HepG2 (cell line): Measurements from ENCODE around the gene TBX21. TPM values are rescaled to one million over a fixed set of nuclear protein-coding genes. Genes with fewer than 3 reads are reported as not detected.

Experiments used
- ATAC-seq: fragments of 200-7000 bp; cut with Tn5 transposase; 3 replicates; pipeline ENCODE4 v1.9.1; 2020; ENCODE audit warnings: mild to moderate bottlenecking, moderate library complexity
- BruUV-seq: library from RNA; stranded (reverse); fragments of 400-500 nt; replicated peaks from 2 replicates; lab custom pipeline; 2021; lab: Mats Ljungman, UMichigan
- CTCF ChIA-PET: fragments of 300-600 bp; formaldehyde crosslinking; extraction: SDS; loops from one replicate; lab custom pipeline; 2021; ENCODE audit warnings: low total read pairs, inconsistent platforms, low intra/inter-chr PET ratio; lab: Yijun Ruan, JAX
- POLR2A ChIA-PET: fragments of 350-600 bp; sonication (Branson Sonifier 250); formaldehyde crosslinking; loops from one replicate; lab custom pipeline; 2020; ENCODE audit warnings: antibody characterized with exemption, inconsistent platforms; lab: Yijun Ruan, JAX
- DNase-seq: peaks from one replicate; pipeline ENCODE4 v3.0.0-alpha.2; 2015; ENCODE audit warnings: low spot score
- FAIRE-seq: peaks from 3 replicates; lab custom pipeline; 2011; peaks lifted over from hg19 to GRCh38; lab: Jason Lieb, UNC
- H2AFZ ChIP-seq: one replicate; pipeline ENCODE4 v1.6.1; 2011; ENCODE audit warnings: low read length, inconsistent platforms
- H3K27ac ChIP-seq: fragments of 300-600 bp; 3 replicates; pipeline ENCODE4 v1.8.0; 2011; ENCODE audit warnings: mixed run types, mild to moderate bottlenecking, mixed read lengths, low read length, inconsistent platforms; ENCODE audit not compliant: insufficient read depth; ENCODE audit errors: extremely low read length
- H3K27me3 ChIP-seq, 2 experiments: fragments of 200-600 bp in 1 of 2; 2 replicates in 1 of 2; 3 replicates in 1 of 2; pipeline versions ENCODE4 v1.6.0 to v1.8.0; 2011; ENCODE audit warnings: low read length in 2 of 2, mild to moderate bottlenecking in 2 of 2, moderate library complexity in 2 of 2, inconsistent platforms in 1 of 2; ENCODE audit not compliant: insufficient read depth in 2 of 2, control insufficient read depth in 1 of 2
- H3K36me3 ChIP-seq, 2 experiments: fragments of 200-600 bp in 1 of 2; replicated peaks in 1 of 2; 2 replicates in 1 of 2; 3 replicates in 1 of 2; pipeline versions ENCODE4 v1.5.1 to v1.8.0; 2011; ENCODE audit warnings: low read length in 2 of 2, inconsistent platforms in 1 of 2; ENCODE audit not compliant: insufficient read depth in 2 of 2, control insufficient read depth in 1 of 2
- H3K4me1 ChIP-seq: 2 replicates; pipeline ENCODE4 v1.5.1; 2012; ENCODE audit warnings: low read length, inconsistent platforms; ENCODE audit not compliant: insufficient read depth
- H3K4me2 ChIP-seq: 2 replicates; pipeline ENCODE4 v1.6.0; 2011; ENCODE audit warnings: low read depth, low read length, inconsistent platforms
- H3K4me3 ChIP-seq, 3 experiments: fragments of 200-600 bp in 1 of 3; sonication (generic), shearing (Covaris generic) in 1 of 3; replicated peaks in 1 of 3; 2 replicates each; pipeline ENCODE4 v1.5.1; 2011 to 2016; ENCODE audit warnings: low read length in 3 of 3, inconsistent platforms in 2 of 3, low read depth in 2 of 3, mild to moderate bottlenecking in 2 of 3, control low read depth in 1 of 3, mixed read lengths in 1 of 3; ENCODE audit not compliant: insufficient read depth in 1 of 3
- H3K79me2 ChIP-seq: one replicate; pipeline ENCODE4 v1.6.1; 2011; ENCODE audit warnings: low read length, inconsistent platforms; ENCODE audit not compliant: insufficient read depth
- H3K9ac ChIP-seq: 2 replicates; pipeline ENCODE4 v1.6.0; 2011; ENCODE audit warnings: mild to moderate bottlenecking, low read depth, low read length, inconsistent platforms; ENCODE audit not compliant: insufficient read depth
- H3K9me3 ChIP-seq: 2 replicates; pipeline ENCODE4 v1.5.1; 2012; ENCODE audit warnings: mild to moderate bottlenecking, low read length
- H4K20me1 ChIP-seq: 2 replicates; pipeline ENCODE4 v1.6.0; 2011; ENCODE audit warnings: inconsistent platforms, mild to moderate bottlenecking, low read length, moderate library complexity; ENCODE audit not compliant: insufficient read depth
- JUND ChIP-seq: sonication (generic); formaldehyde crosslinking; IDR thresholded peaks from 2 replicates; pipeline ENCODE4 v1.8.0; 2022; ENCODE audit warnings: mild to moderate bottlenecking, missing genetic modification reagents
- NFE2L1 ChIP-seq: sonication (generic); formaldehyde crosslinking; IDR thresholded peaks from 2 replicates; pipeline ENCODE4 v1.4.0; 2020; ENCODE audit warnings: missing genetic modification reagents, mild to moderate bottlenecking, borderline replicate concordance
- NR2F6 ChIP-seq, 2 experiments: IDR thresholded peaks; 2 replicates each; pipeline ENCODE4 v1.6.1; 2016; ENCODE audit warnings: antibody characterized with exemption in 1 of 2, mild to moderate bottlenecking in 1 of 2
- POLR2AphosphoS5 ChIP-seq: IDR thresholded peaks from 2 replicates; pipeline ENCODE4 v1.6.1; 2012; ENCODE audit warnings: low read depth, low read length
- ZNF530 ChIP-seq: sonication (generic); formaldehyde crosslinking; IDR thresholded peaks from 2 replicates; pipeline ENCODE4 v1.5.0; 2020; ENCODE audit warnings: low read depth, mild to moderate bottlenecking, missing genetic modification reagents
- ZNF564 ChIP-seq: sonication (generic); formaldehyde crosslinking; IDR thresholded peaks from 2 replicates; pipeline ENCODE4 v1.8.1; 2023; ENCODE audit warnings: mild to moderate bottlenecking, missing genetic modification reagents
- WGBS: methylation state at CpG from one replicate; pipeline ENCODE4 v1.1.6; 2017; ENCODE audit warnings: low lambda C conversion rate; 5-methylcytosine and 5-hydroxymethylcytosine counted together
- in situ Hi-C: cut with HindIII; loops from 2 replicates; pipeline ENCODE4 v1.10.0; 2017; ENCODE audit warnings: low pct_unique_long_range_greater_than_20kb; ENCODE audit not compliant: extremely low pct_ligation_motif_present
- intact Hi-C: fragments of 100-400 bp; cut with micrococcal nuclease; formaldehyde crosslinking; loops from one replicate; pipeline ENCODE4 v1.10.0; 2022; ENCODE audit not compliant: unreplicated experiment
- polyA plus RNA-seq, 8 experiments: library from polyadenylated mRNA; depleted of rRNA in 3 of 8; stranded (reverse) in 7 of 8; unstranded in 1 of 8; fragments of >200 nt; fragmentation: Illumina TruSeq in 4 of 8; extraction: Trizol in 4 of 8; gene quantifications; 2 replicates each; pipeline versions ENCODE4 v1.2.1 to v1.2.3, GENCODE V29; 2011 to 2016; ENCODE audit warnings: low read depth in 4 of 8, missing spikeins in 1 of 8, mixed read lengths in 1 of 8; ENCODE audit not compliant: insufficient read depth in 1 of 8
- total RNA-seq, 5 experiments: library from RNA; depleted of rRNA; stranded (reverse); fragments of >200 nt; fragmentation: Illumina TruSeq; extraction: Trizol; gene quantifications; 2 replicates each; pipeline ENCODE4 v1.2.3, GENCODE V29; 2016; ENCODE audit warnings: low read depth in 1 of 5
- TF ChIP-seq, protein P1 (sequence below): sonication (generic); formaldehyde crosslinking; IDR thresholded peaks from 2 replicates; pipeline ENCODE4 v1.9.0; 2021; ENCODE audit warnings: mild to moderate bottlenecking, missing genetic modification reagents
- TF ChIP-seq, protein P2 (sequence below): sonication (generic); formaldehyde crosslinking; IDR thresholded peaks from 2 replicates; pipeline ENCODE4 v1.5.0; 2020; ENCODE audit warnings: mild to moderate bottlenecking, missing genetic modification reagents, borderline replicate concordance

The TBX21 gene
- total and polyA plus RNA-seq, 2 of the 13 experiments (the other 11 are each of a cell fraction or from before 2014, with no cell fraction given) = not detected

DNA sequence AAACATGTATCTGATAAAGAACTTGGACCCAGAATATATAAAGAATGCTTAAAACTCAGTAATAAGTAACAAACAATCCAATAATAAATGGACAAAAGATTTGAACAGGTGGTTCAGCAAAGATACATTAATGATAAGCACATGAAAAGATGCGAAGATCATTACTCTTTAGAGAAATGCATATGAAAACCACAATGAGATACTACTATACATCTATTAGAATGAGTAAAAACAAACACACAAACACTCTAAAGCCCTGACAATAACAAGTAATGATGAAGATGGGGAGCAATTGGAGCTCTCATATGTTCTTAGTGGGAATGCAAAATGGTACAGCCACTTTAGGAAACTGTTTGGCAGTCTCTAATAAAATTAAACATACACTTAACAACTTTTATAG is 59.4 kb downstream of the TBX21 start (continued):
- TF ChIP-seq, protein P1, sequence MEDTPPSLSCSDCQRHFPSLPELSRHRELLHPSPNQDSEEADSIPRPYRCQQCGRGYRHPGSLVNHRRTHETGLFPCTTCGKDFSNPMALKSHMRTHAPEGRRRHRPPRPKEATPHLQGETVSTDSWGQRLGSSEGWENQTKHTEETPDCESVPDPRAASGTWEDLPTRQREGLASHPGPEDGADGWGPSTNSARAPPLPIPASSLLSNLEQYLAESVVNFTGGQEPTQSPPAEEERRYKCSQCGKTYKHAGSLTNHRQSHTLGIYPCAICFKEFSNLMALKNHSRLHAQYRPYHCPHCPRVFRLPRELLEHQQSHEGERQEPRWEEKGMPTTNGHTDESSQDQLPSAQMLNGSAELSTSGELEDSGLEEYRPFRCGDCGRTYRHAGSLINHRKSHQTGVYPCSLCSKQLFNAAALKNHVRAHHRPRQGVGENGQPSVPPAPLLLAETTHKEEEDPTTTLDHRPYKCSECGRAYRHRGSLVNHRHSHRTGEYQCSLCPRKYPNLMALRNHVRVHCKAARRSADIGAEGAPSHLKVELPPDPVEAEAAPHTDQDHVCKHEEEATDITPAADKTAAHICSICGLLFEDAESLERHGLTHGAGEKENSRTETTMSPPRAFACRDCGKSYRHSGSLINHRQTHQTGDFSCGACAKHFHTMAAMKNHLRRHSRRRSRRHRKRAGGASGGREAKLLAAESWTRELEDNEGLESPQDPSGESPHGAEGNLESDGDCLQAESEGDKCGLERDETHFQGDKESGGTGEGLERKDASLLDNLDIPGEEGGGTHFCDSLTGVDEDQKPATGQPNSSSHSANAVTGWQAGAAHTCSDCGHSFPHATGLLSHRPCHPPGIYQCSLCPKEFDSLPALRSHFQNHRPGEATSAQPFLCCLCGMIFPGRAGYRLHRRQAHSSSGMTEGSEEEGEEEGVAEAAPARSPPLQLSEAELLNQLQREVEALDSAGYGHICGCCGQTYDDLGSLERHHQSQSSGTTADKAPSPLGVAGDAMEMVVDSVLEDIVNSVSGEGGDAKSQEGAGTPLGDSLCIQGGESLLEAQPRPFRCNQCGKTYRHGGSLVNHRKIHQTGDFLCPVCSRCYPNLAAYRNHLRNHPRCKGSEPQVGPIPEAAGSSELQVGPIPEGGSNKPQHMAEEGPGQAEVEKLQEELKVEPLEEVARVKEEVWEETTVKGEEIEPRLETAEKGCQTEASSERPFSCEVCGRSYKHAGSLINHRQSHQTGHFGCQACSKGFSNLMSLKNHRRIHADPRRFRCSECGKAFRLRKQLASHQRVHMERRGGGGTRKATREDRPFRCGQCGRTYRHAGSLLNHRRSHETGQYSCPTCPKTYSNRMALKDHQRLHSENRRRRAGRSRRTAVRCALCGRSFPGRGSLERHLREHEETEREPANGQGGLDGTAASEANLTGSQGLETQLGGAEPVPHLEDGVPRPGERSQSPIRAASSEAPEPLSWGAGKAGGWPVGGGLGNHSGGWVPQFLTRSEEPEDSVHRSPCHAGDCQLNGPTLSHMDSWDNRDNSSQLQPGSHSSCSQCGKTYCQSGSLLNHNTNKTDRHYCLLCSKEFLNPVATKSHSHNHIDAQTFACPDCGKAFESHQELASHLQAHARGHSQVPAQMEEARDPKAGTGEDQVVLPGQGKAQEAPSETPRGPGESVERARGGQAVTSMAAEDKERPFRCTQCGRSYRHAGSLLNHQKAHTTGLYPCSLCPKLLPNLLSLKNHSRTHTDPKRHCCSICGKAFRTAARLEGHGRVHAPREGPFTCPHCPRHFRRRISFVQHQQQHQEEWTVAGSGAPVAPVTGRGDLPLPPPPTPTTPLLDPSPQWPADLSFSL (CRISPR knock-in tag) = no peak
- TF ChIP-seq ZNF530 (CRISPR knock-in tag) = no peak

DNA sequence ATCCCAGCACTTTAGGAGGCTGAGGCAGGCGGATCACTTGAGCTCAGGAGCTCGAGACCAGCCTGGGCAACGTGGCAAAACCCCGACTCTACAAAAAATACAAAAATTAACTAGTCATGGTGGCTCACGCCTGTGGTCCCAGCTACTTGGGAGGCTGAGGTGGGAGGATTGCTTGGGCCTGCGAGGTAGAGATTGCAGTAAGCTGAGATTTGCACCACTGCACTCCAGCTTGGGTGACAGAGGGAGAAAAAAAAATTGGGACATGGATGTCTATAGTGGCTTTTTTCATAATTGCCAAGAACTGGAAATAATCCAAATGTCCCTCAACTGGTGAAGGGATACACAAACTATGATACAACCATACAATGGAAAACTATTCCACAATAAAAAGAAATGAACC is 59.9 kb downstream of the TBX21 start:
- Histone ChIP-seq H3K4me3 (no peak overlapping the region), H3K9me3 (no peaks in the 10 kb centered on the region), H3K9ac (no peak overlapping the region), H3K4me2 (no peak overlapping the region), H4K20me1 (no peaks in the 10 kb centered on the region), H3K27ac (no peak overlapping the region), H3K27me3 (peaks cover 0 to 50% of the 10 kb centered on the region in 2 experiments; a peak in 4 of 5 replicates), H2AFZ (no peak overlapping the region), H3K36me3 (no peaks in the 10 kb centered on the region), H3K4me1 (no peaks in the 10 kb centered on the region), H3K79me2 (no peaks in the 10 kb centered on the region)
- BruUV-seq = no TSS peak
- WGBS = 1% methylated on average over 6 of the region's 6 CpGs
- intact Hi-C loops (no loop called here), in situ Hi-C loops (no loop called here)
- DNase-seq = no peak
- FAIRE-seq = no peak
- POLR2A ChIA-PET = no interaction called here
- CTCF ChIA-PET = no interaction called here
- no peak for ATAC-seq
- TF ChIP-seq, protein P2, sequence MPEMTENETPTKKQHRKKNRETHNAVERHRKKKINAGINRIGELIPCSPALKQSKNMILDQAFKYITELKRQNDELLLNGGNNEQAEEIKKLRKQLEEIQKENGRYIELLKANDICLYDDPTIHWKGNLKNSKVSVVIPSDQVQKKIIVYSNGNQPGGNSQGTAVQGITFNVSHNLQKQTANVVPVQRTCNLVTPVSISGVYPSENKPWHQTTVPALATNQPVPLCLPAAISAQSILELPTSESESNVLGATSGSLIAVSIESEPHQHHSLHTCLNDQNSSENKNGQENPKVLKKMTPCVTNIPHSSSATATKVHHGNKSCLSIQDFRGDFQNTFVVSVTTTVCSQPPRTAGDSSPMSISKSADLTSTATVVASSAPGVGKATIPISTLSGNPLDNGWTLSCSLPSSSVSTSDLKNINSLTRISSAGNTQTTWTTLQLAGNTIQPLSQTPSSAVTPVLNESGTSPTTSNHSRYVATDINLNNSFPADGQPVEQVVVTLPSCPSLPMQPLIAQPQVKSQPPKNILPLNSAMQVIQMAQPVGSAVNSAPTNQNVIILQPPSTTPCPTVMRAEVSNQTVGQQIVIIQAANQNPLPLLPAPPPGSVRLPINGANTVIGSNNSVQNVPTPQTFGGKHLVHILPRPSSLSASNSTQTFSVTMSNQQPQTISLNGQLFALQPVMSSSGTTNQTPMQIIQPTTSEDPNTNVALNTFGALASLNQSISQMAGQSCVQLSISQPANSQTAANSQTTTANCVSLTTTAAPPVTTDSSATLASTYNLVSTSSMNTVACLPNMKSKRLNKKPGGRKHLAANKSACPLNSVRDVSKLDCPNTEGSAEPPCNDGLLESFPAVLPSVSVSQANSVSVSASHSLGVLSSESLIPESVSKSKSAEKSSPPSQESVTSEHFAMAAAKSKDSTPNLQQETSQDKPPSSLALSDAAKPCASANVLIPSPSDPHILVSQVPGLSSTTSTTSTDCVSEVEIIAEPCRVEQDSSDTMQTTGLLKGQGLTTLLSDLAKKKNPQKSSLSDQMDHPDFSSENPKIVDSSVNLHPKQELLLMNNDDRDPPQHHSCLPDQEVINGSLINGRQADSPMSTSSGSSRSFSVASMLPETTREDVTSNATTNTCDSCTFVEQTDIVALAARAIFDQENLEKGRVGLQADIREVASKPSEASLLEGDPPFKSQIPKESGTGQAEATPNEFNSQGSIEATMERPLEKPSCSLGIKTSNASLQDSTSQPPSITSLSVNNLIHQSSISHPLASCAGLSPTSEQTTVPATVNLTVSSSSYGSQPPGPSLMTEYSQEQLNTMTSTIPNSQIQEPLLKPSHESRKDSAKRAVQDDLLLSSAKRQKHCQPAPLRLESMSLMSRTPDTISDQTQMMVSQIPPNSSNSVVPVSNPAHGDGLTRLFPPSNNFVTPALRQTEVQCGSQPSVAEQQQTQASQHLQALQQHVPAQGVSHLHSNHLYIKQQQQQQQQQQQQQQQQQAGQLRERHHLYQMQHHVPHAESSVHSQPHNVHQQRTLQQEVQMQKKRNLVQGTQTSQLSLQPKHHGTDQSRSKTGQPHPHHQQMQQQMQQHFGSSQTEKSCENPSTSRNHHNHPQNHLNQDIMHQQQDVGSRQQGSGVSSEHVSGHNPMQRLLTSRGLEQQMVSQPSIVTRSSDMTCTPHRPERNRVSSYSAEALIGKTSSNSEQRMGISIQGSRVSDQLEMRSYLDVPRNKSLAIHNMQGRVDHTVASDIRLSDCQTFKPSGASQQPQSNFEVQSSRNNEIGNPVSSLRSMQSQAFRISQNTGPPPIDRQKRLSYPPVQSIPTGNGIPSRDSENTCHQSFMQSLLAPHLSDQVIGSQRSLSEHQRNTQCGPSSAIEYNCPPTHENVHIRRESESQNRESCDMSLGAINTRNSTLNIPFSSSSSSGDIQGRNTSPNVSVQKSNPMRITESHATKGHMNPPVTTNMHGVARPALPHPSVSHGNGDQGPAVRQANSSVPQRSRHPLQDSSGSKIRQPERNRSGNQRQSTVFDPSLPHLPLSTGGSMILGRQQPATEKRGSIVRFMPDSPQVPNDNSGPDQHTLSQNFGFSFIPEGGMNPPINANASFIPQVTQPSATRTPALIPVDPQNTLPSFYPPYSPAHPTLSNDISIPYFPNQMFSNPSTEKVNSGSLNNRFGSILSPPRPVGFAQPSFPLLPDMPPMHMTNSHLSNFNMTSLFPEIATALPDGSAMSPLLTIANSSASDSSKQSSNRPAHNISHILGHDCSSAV = no peak
- TF ChIP-seq POLR2AphosphoS5 (no peak), NFE2L1 (CRISPR knock-in tag) (no peak), ZNF564 (no peak), NR2F6 (IDR thresholded peaks at IDR 0.05) (no peak), NR2F6 (CRISPR knock-in tag; IDR thresholded peaks at IDR 0.05) (no peak), JUND (CRISPR knock-in tag) (no peak)
